ENCODE data around the gene OR52E2. TPM values are rescaled to one million over a fixed set of nuclear protein-coding genes. Genes with fewer than 3 reads are reported as not detected.

The OR52E2 gene
- not detected in 2 replicates for total RNA-seq

GRCh38 chr11:5059391-5059790, at the start of gene OR52E2:
Gene OR52E2, minus strand, starts transcription at chr11:5059627. Its CDS starts 0 bp downstream, at chr11:5059627.

DNA sequence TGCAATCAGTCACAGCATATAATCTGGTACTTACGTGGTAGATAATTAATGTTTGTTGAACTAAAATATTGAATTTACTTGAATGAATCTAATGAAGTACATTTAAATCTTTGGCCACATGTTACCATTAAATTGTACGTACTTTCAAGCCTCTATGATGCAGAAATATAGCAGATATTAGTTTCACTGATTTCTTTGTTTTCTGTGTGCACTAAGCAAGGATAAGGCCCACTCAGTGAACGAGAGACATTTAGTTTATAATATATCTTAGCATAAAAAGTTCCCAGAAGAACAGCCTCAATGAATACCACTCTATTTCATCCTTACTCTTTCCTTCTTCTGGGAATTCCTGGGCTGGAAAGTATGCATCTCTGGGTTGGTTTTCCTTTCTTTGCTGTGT, 9.8 kb upstream of the OR52E2 start, which contains the start of gene OR52E1:
Gene OR52E1 (plus strand): TSS at position 301 of the 400 bp plus-strand sequence.

DNA sequence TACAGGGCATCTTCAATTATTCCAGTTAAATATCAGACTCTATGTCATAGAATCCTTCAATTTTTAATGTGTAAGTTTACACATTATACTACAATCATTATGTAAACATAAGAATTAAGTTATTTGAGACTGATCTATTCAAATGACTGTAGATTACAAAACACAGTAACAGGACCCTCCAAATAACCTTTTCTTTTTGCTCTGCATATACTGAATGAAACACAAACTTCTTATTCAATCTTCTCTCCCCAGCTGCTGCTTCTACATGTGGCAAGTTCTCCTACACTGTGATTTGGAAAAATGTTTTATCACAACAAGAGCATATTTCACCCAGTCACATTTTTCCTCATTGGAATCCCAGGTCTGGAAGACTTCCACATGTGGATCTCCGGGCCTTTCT, 13.2 kb downstream of the OR52E2 start, which contains the start of gene OR52J3:
Gene OR52J3 (plus strand): TSS at position 301 of the 400 bp plus-strand sequence. CDS start 0 bp downstream, at position 301.

Other genes starting within 250 kb of the OR52E2 start
- not detected in 2 replicates for gene OR51F2, start 238.3 kb downstream of the OR52E2 start, total RNA-seq
- not detected in 2 replicates for gene OR51S1, start 210.4 kb downstream of the OR52E2 start, total RNA-seq
- gene OR51T1, start 177.7 kb downstream of the OR52E2 start, total RNA-seq: not detected in 2 replicates
- gene OR51A7, start 155.8 kb downstream of the OR52E2 start, total RNA-seq: not detected in 2 replicates
- gene OR51G2, start 140.3 kb downstream of the OR52E2 start, total RNA-seq: not detected in 2 replicates
- not detected in 2 replicates for gene OR51G1, start 135.3 kb downstream of the OR52E2 start, total RNA-seq
- gene OR51A4, start 112.0 kb downstream of the OR52E2 start, total RNA-seq: under 0.01 TPM in 1 of 2 replicates, not detected in the other
- not detected in 2 replicates for gene OR51A2, start 103.9 kb downstream of the OR52E2 start, total RNA-seq
- not detected in 2 replicates for gene OR51L1, start 64.8 kb downstream of the OR52E2 start, total RNA-seq
- gene OR52J3, start 13.1 kb downstream of the OR52E2 start, total RNA-seq: not detected in 2 replicates
- not detected in 2 replicates for gene OR52E1, start 9.9 kb upstream of the OR52E2 start, total RNA-seq
- gene OR52A5, start 78.7 kb upstream of the OR52E2 start, total RNA-seq: not detected in 2 replicates
- gene OR52A1, start 95.1 kb upstream of the OR52E2 start, total RNA-seq: not detected in 2 replicates
- gene OR51V1, start 141.1 kb upstream of the OR52E2 start, total RNA-seq: not detected in 2 replicates
- not detected in 2 replicates for gene HBB, start 167.4 kb upstream of the OR52E2 start, total RNA-seq
- 0.19 TPM in 1 of 2 replicates, not detected in the other for gene HBD, start 174.9 kb upstream of the OR52E2 start, total RNA-seq
- not detected in 2 replicates for gene HBG1, start 190.2 kb upstream of the OR52E2 start, total RNA-seq
- not detected in 2 replicates for gene HBG2, start 195.2 kb upstream of the OR52E2 start, total RNA-seq
- not detected in 2 replicates for gene HBE1, start 210.3 kb upstream of the OR52E2 start, total RNA-seq
- gene OR51B4, start 242.3 kb upstream of the OR52E2 start, total RNA-seq: not detected in 2 replicates

Measured in regular cardiac myocyte (primary cell).